ENCODE results near the gene PIGV.

The PIGV gene

DNA sequence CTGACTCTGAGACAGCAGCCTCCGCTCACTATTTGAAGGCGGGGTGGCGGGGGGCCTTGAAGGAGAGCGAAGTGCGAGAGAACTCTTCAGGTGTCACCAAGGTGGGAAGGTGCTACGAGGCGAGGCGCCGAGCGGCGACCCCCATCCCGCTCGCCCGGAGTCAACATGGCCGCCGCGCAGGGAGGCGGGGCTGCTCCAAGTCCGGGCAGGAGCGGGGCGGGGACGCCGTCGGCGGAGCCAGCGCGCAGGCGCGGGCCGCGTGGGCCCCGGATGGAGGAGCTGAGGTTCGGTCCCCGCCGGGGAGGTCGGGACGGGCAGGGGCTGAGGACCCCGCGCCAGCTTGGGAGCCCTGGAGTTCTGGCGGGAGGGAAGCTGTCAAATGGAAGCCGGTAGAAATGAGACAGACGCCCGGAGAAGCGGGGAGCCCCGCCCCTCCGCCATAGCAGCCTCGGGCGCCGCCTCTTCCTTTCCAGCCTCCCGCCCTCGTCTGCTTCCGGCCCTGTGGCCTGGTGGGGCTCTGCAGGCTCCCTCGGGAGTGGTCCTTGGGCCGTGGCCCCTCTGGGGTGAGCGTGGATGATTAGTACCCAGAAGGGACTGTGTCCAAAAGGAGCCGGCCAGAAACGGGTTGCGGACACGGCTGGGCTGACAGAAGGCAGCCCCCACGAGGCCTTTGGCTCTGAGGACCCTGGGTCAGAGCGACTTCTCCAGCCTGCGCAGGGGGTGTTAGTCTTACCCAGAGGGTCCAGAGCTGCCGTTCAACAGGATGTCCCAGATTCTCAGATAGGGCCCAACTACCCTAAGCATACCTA lies at the start of gene PIGV:
Gene PIGV (plus strand): TSS at position 245 of the 809 bp plus-strand sequence. CDS start 2,866 bp downstream, outside the sequence.
- peak; percentile 97 for DNase-seq (ENCODE audit: low spot score)

DNA sequence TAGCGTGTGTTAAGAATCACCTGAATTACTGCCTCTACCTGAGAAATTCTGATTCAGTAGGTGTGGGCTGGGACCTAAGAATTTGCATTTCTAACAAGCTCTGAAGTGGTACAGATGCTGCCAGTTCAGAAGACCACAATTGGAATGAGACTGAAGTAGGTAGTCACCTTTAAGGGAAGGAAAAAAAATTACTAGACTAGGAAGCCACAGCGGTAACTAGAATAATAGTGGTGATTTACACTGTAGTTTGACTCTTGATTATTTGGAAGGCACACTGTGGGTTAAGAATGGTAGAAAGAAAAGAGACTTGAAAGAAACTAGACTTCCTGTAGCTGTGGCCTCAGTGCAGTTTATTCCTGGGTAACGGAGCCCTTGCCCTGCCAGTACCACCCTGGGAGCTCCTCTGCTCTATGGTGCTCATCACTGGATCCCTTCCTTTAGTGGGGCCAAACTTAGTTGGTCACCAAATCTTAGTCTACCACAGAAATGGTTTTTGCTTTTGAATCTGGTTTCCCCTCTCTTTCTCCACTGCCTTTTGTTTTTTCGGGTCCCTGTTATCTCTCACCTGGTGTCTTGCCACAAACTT lies 48.3 kb upstream of the PIGV start:
- no peak for DNase-seq (ENCODE audit: low spot score)

- DNase-seq (ENCODE audit: low spot score): no peak
Observed at GRCh38 chr1:26740023-26740634, 47.6 kb upstream of the PIGV start.

DNA sequence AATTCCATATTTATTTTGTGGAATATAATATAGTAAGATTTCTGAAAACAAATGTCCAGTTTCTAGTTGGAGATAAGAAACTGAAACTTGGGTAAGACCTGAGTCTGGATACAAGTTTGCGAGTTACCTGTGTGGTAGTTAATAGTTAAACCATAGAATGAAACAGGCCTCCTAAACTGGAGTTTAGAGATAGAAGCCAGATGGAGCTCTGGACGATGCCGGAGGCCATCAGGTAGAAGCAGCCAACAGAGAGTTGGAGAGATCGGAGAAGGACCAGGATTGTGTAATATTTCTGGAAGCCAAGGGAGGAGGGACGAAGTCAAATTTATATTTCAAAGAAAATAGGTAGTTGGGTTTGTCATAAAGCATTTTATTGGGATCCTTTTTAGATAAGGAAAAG lies 46.8 kb upstream of the PIGV start:
- no peak for DNase-seq (ENCODE audit: low spot score)

GRCh38 chr1:26743426-26744059 lies 44.2 kb upstream of the PIGV start:
- no peak for DNase-seq (ENCODE audit: low spot score)

DNA sequence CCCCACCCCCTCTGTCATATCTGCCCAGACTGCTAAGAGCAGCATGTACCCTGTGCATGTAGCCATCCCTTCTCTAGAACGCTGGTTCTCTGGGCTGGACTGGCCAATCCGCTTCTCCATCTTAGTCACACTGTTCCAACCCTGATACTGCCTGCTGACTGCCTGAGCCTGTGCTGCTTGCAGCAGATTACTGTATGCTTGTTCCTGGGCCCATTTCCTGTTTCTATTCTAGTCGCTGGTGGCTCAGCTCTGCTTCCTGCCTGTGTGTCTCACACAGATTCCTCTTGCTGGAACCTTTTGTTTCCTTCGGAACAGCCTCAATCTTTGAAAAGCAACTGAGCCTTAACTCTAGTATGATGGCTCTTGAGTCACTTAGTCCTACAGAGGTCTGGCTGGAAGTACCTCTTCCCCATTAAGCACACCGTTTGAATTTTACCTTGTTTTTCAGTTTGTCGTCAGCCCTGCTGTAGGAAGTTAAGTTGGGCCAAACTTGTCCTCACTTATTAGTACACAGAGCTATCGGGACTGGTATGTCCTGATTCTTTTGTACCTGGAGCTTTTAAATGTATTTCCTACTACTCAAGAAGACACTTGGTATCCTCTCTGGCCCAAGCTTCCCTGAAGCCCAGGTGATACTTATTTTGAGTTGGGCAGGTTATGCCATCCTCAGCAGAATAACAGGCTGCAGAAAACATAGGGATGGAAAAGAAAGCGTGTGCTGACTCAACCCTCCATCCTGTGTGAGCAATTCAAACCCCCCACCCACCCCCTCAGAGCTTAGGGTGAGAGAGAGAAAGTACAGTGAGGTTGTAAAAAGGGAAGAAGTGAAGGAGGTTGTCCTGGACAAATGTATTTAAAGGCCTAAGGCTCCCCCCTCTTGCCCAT lies 43.4 kb upstream of the PIGV start:
- DNase-seq (ENCODE audit: low spot score): peak; percentile 61

GRCh38 chr1:26745191-26745590 lies 42.6 kb upstream of the PIGV start:
- no peak for DNase-seq (ENCODE audit: low spot score)

DNA sequence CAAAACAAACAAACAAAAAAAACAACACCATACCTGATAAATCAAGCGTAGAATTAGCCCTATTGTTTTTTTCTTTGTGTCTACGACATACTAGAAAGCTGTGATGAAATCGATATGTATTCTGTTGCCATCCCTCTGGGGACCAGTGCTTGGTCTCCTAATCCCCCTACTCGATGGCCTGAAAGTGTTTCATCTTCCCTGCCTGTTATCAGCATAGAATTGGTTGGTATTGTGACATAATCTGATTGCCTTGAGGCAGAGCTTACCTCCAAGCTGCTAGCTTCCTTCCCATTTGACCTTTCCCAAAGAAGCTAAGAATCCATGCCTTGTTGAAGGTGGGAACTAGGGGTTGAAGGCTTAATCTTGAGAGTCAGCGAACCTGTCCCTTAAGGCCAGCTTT lies 40.7 kb upstream of the PIGV start:
- no peak for DNase-seq (ENCODE audit: low spot score)

- no peak for DNase-seq (ENCODE audit: low spot score)
Observed at GRCh38 chr1:26748351-26748750, 39.4 kb upstream of the PIGV start.

DNA sequence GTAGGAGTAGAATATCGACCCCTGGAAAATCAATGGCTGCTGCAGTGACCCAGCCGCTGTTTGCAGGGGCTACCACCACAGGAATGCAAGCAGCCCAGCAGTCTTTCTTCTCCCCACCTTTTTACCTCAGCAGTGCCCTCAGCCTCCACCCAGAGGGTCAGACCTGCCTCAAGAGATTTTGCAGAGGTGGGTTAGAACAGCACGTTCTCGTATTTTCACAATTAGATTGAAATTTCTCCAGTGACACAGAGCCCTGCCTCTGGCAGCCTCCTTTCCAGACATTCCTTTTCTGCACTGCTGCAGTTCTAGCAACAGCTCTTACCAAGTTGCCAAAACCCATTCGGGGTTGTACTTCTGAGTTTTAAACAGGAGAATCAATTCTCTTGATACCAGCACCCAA lies 38.3 kb upstream of the PIGV start:
- no peak for DNase-seq (ENCODE audit: low spot score)

DNA sequence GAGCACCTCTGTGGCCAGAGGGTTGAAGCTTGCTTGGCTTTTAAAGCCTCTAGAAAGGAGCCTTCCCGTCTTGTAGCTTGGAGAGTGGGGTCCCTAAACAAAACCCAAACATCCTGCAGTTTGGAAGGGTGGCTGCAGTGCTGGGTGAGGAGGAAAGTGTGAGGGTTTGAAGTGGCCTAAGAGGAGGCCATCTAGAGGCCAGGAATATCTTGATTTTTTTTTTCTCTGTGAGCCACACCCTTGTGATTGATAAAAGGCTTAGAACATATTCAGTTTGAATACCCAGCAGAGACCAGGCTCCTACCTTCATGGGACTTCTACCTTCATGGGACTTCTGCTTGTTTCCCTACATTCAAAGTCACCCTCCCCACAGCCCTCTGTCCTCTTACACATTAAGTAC lies 37.3 kb upstream of the PIGV start:
- no peak for DNase-seq (ENCODE audit: low spot score)

GRCh38 chr1:26752519-26752918 lies 35.2 kb upstream of the PIGV start:
- no peak for DNase-seq (ENCODE audit: low spot score)

- DNase-seq (ENCODE audit: low spot score): no peak
Observed at GRCh38 chr1:26754086-26754874, 33.5 kb upstream of the PIGV start.

DNA sequence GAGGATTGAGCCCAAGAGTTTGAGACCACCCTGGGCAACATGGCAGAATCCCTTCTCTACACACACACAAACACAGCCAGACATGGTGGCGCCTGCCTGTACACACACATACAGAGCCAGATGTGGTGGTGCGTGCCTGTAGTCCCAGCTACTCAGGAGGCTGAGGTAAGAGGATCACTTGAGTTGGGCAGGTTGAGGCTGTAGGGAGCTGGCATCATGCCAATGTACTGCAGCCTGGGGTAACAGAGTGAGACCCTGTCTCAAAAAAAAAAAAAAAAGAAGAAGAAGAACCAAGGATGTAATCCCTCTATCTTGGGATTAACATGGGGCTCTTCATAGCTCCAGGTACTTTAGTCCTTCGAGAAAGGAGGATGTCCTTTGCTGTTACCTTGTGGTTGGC lies 29.4 kb upstream of the PIGV start:
- no peak for DNase-seq (ENCODE audit: low spot score)

GRCh38 chr1:26759531-26759930 lies 28.2 kb upstream of the PIGV start:
- DNase-seq (ENCODE audit: low spot score): no peak

- DNase-seq (ENCODE audit: low spot score): no peak
Observed at GRCh38 chr1:26761217-26761616, 26.5 kb upstream of the PIGV start.

- DNase-seq (ENCODE audit: low spot score): no peak
Observed at GRCh38 chr1:26767714-26768113, 20.0 kb upstream of the PIGV start.

GRCh38 chr1:26768755-26769154 lies 19.0 kb upstream of the PIGV start:
- no peak for DNase-seq (ENCODE audit: low spot score)

DNA sequence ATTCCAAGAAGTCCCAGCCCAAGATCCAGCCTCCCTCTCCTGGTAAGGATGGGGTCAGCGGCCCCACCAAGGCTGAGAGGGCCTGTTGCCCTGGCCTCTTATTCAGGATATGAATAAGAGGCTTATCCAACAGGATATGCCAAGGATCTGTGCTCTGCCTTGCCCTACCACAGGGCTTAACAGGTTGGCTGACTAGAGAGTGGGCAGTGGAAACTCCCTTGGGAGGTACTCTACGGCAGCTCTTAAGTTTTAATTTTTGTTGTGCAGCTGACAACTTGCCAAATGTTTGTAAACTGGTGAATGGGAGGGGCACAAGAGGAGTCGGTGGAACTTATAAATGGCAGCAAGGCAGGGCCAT lies 16.5 kb upstream of the PIGV start:
- no peak for DNase-seq (ENCODE audit: low spot score)

- DNase-seq (ENCODE audit: low spot score): peak; percentile 93
Observed at GRCh38 chr1:26771643-26772321, 16.0 kb upstream of the PIGV start.

DNA sequence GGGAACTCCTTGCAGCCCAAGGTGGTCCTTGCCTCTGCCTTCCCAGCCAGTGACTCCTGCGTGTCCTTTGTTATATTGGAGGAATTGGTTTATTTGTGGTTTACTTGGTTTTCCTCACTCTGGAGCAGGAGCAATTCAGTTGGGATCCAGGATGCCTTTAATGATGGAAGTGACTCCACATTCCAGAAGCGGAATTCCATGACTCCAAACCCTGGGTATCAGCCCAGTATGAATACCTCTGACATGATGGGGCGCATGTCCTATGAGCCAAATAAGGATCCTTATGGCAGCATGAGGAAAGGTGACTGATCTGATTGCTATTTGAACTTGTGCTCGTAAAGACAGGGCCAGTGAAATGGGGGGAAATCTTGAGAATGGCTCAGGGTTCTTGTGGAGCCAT lies 15.1 kb upstream of the PIGV start:
- DNase-seq (ENCODE audit: low spot score): peak; percentile 90

Data from GM03348 (cell line).